Mononuclear cell (primary cell): Measurements from ENCODE around the gene RMI2. TPM values are rescaled to one million over a fixed set of nuclear protein-coding genes. Genes with fewer than 3 reads are reported as not detected.

ENCODE experiments used
- H3K27me3 ChIP-seq: 2 replicates; pipeline ENCODE4 v1.6.0; 2011; ENCODE audit warnings: low read length, control low read depth; ENCODE audit not compliant: insufficient read depth
- H3K4me1 ChIP-seq: 2 replicates; pipeline ENCODE4 v1.5.1; 2011; ENCODE audit warnings: mild to moderate bottlenecking, low read length, control low read depth; ENCODE audit not compliant: insufficient read depth
- H3K4me3 ChIP-seq: 2 replicates; pipeline ENCODE4 v1.5.1; 2011; ENCODE audit warnings: mild to moderate bottlenecking, low read length, moderate library complexity
- H3K9me3 ChIP-seq: 2 replicates; pipeline ENCODE4 v1.5.1; 2011; ENCODE audit warnings: low read depth, mild to moderate bottlenecking, control low read depth, low read length
- total RNA-seq: library from RNA; depleted of rRNA; stranded (reverse); fragments of >200 nt; gene quantifications from one replicate; pipeline ENCODE4 v1.2.3, GENCODE V29; 2012

The RMI2 gene
- total RNA-seq, 1 donor, result 1.2 TPM

DNA sequence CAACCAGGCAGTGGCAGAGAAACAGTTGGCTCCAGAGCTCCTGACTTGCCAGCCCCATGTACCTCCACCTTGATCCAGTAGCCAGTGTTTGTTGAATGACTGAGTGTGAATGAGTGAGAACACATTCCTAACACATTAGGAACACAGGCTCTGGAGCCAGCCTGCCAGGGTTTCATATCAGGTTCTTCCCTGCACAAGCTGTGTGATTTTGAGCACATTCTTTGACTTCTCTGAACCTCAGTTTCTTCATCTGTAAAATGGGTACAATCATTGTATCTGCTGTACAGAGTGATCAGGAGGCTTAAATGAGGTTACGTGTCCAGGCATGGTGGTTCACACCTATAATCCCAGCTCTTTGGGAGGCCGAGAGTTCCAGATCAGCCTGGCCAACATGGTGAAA lies 13.3 kb upstream of the RMI2 start:
- no peaks in the 10 kb centered on the region for H3K27me3 ChIP-seq
- peaks cover 30% of the 10 kb centered on the region for H3K4me1 ChIP-seq
- no peak overlapping the region for H3K4me3 ChIP-seq
- no peaks in the 10 kb centered on the region for H3K9me3 ChIP-seq

DNA sequence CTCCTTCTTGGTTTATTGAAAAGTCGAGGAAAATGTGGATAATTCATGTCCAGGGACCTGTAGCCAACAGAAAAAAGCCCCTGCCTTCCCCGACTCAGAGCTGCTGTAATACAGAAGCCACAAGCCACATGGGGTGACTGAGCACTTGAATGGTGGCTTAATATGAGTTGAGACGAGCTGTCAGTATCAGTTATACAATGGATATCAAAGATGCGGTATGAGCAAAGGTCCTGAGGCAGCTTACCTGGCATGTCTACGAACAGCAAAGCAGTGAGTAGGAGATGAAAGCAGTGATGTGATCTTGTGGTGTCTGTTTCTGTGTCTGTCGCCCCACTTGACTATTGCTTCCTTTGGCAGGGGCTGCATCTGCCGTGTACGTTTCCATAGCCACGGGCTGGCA lies 12.2 kb upstream of the RMI2 start:
- Histone ChIP-seq H3K4me1 (peaks cover 19% of the 10 kb centered on the region), H3K27me3 (no peaks in the 10 kb centered on the region), H3K4me3 (no peak overlapping the region), H3K9me3 (no peaks in the 10 kb centered on the region)

- Histone ChIP-seq H3K4me3 (no peak overlapping the region), H3K27me3 (no peaks in the 10 kb centered on the region), H3K9me3 (no peaks in the 10 kb centered on the region), H3K4me1 (peaks cover 13% of the 10 kb centered on the region)
Measured at GRCh38 chr16:11333702-11334101, 11.6 kb upstream of the RMI2 start.

DNA sequence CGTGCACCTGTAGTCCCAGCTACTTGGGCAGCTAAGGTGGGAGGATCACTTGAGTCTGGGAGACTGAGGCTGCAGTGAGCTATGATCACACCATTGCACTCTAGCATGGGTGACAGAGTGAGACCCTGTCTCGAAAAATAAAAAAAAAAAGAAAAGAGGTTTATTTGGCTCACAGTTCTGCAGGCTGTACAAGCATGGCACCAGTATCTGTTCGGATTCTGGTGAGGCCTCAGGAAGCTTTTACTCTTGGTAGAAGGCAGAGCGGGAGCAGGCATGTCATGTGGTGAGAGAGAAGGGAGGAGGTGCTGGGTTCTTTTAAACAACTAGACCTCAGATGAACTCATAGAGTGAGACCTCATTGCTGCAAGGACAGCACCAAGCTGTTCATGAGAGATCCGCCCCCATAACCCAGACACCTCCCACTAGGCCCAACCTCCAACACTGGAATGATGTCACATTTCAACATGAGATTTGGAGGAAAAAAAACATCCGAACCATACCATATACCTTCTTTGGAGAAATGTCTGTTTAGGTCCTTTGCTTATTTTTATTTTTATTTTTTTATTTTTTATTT lies 10.3 kb upstream of the RMI2 start:
- no peak overlapping the region for H3K4me3 ChIP-seq
- H3K9me3 ChIP-seq, result no peaks in the 10 kb centered on the region
- no peaks in the 10 kb centered on the region for H3K27me3 ChIP-seq
- peaks cover under 1% of the 10 kb centered on the region for H3K4me1 ChIP-seq

DNA sequence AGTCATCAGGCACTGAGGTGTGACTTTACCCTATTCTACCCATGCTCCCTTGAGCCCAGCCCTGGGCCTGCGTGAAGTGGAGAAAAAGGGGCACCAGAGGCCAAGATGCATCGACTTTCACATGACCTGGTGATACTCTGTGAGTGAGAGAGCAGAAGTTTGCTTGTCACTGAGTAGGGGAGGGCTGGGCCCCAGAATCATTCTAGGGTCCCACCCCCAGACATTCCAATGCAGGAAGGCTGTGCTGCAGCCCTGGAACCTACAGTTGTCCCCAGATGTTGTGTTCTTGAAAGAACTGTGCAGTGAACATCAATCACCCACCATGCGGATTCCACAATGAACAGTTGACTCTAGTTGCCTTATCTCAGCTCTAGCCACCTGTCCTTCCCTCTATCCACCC lies 6.2 kb upstream of the RMI2 start:
- H3K27me3 ChIP-seq, result no peaks in the 10 kb centered on the region

DNA sequence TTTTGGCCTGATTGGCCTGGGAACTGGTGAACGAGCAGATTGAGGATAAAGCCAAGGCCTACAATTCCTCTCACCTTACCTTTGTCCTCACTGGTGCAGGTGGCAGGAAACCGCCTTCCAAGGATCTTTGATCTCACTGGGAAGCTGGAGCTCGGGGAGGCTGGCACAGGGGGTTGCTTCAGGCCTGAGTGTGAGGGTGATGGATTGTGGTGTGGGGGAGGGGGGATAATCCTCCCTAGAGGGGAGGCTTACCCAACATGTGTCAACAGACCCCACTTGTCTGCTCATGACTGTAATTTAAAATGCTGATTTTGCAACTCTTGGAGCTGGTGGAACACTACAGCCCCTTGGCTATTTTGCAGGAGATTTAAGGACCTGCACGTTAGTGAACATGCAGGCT lies 4.5 kb upstream of the RMI2 start:
- Histone ChIP-seq H3K27me3 (no peaks in the 10 kb centered on the region), H3K4me3 (no peak overlapping the region), H3K9me3 (no peaks in the 10 kb centered on the region), H3K4me1 (peaks cover 1% of the 10 kb centered on the region)

More for the DNA sequence above, 6.2 kb upstream of the RMI2 start:
- no peaks in the 10 kb centered on the region for H3K9me3 ChIP-seq
- no peak overlapping the region for H3K4me3 ChIP-seq
- H3K4me1 ChIP-seq, result no peaks in the 10 kb centered on the region

- Histone ChIP-seq H3K4me1 (peaks cover 8% of the 10 kb centered on the region), H3K4me3 (no peak overlapping the region), H3K27me3 (no peaks in the 10 kb centered on the region), H3K9me3 (no peaks in the 10 kb centered on the region)
Measured at GRCh38 chr16:11341371-11341770, 3.9 kb upstream of the RMI2 start.

- Histone ChIP-seq H3K4me3 (no peak overlapping the region), H3K27me3 (no peaks in the 10 kb centered on the region), H3K9me3 (no peaks in the 10 kb centered on the region), H3K4me1 (peaks cover 10% of the 10 kb centered on the region)
Measured at GRCh38 chr16:11342021-11342855, 3.0 kb upstream of the RMI2 start.

GRCh38 chr16:11346700-11347319 lies 1.6 kb downstream of the RMI2 start:
- no peaks in the 10 kb centered on the region for H3K9me3 ChIP-seq
- H3K27me3 ChIP-seq, result no peaks in the 10 kb centered on the region
- H3K4me3 ChIP-seq, result no peak overlapping the region
- H3K4me1 ChIP-seq, result peaks cover 42% of the 10 kb centered on the region

DNA sequence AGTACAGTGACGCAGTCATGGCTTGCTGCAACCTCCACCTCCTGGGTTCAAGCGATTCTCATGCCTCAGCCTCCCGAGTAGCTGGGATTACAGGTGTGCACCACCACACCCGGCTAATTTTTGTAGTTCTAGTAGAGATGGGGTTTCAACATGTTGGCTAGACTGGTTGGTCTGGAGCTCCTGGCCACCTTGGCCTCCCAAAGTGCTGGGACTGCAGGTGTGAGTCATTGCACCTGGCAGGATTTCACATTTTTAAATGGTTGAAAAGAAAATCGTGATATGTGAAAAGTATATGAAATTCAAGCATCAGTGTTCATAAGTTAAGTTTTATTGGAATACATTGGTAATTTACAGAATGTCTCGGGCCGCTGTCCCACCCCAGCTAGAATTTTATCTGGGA lies 2.6 kb downstream of the RMI2 start:
- no peaks in the 10 kb centered on the region for H3K9me3 ChIP-seq
- H3K4me1 ChIP-seq, result peaks cover 42% of the 10 kb centered on the region
- no peak overlapping the region for H3K4me3 ChIP-seq
- H3K27me3 ChIP-seq, result no peaks in the 10 kb centered on the region

GRCh38 chr16:11348737-11349598 lies 3.7 kb downstream of the RMI2 start:
- H3K4me1 ChIP-seq, result peaks cover 45% of the 10 kb centered on the region

GRCh38 chr16:11349599-11350276 lies 4.5 kb downstream of the RMI2 start:
- H3K4me1 ChIP-seq, result peaks cover 53% of the 10 kb centered on the region
- H3K9me3 ChIP-seq, result no peaks in the 10 kb centered on the region
- no peaks in the 10 kb centered on the region for H3K27me3 ChIP-seq
- no peak overlapping the region for H3K4me3 ChIP-seq

More at GRCh38 chr16:11348737-11349598, 3.7 kb downstream of the RMI2 start:
- no peaks in the 10 kb centered on the region for H3K9me3 ChIP-seq
- no peaks in the 10 kb centered on the region for H3K27me3 ChIP-seq
- H3K4me3 ChIP-seq, result no peak overlapping the region

DNA sequence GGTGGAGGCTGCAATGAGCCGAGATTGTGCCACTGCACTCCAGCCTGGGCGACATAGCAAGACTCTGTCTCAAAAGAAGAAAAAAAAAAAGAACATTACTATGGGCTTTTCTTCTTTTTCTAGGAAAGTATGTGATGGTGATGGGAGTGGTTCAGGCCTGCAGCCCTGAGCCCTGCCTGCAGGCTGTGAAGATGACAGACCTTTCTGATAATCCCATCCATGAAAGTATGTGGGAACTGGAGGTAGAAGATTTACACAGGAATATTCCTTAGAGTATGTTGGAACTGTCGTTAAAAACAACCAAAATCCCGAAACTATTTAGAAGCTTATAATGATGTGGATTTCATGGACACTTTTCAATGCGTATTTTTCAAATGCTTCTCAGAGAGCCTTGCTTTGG lies 5.3 kb downstream of the RMI2 start:
- Histone ChIP-seq H3K4me1 (peaks cover 60% of the 10 kb centered on the region), H3K9me3 (no peaks in the 10 kb centered on the region), H3K27me3 (no peaks in the 10 kb centered on the region), H3K4me3 (no peak overlapping the region)

- Histone ChIP-seq H3K4me1 (peaks cover 61% of the 10 kb centered on the region), H3K27me3 (no peaks in the 10 kb centered on the region), H3K4me3 (no peak overlapping the region), H3K9me3 (no peaks in the 10 kb centered on the region)
Measured at GRCh38 chr16:11350921-11351335, 5.7 kb downstream of the RMI2 start.
